ENCODE results near the gene LMO7. TPM values are rescaled to one million over a fixed set of nuclear protein-coding genes. Genes with fewer than 3 reads are reported as not detected.

Gene LMO7
- total RNA-seq, 3 donors from 2014 or later, result 11.0 to 71.3 (median 32.8) TPM

- H3K27me3 ChIP-seq, result no peaks in the 10 kb centered on the region
- DNase-seq (ENCODE audit: low spot score in 2 of 2), result no peak
- no peaks in the 10 kb centered on the region for H3K9me3 ChIP-seq
- H3K27ac ChIP-seq, result no peak overlapping the region
- H3K4me3 ChIP-seq, result no peak overlapping the region
- H3K36me3 ChIP-seq, result no peaks in the 10 kb centered on the region
- TF ChIP-seq CTCF (IDR thresholded peaks at IDR 0.05), result no peak
- TF ChIP-seq POLR2A (IDR thresholded peaks at IDR 0.05), result no peak
- TF ChIP-seq POLR2AphosphoS5 (IDR thresholded peaks at IDR 0.05), result no peak
- intact Hi-C loops (cut with DNase I; ENCODE audit: low total_unique reads), result no loop called here
- no peaks in the 10 kb centered on the region for H3K4me1 ChIP-seq
These were observed 261.3 kb downstream of the LMO7 start for GRCh38 chr13:75897386-75897785.

- Histone ChIP-seq H3K27me3 (no peaks in the 10 kb centered on the region), H3K36me3 (no peaks in the 10 kb centered on the region), H3K9me3 (no peaks in the 10 kb centered on the region), H3K27ac (no peak overlapping the region), H3K4me3 (no peak overlapping the region), H3K4me1 (no peaks in the 10 kb centered on the region)
- TF ChIP-seq CTCF (IDR thresholded peaks at IDR 0.05) (no peak), POLR2A (IDR thresholded peaks at IDR 0.05) (no peak), POLR2AphosphoS5 (IDR thresholded peaks at IDR 0.05) (no peak)
- intact Hi-C loops (cut with DNase I; ENCODE audit: low total_unique reads), result no loop called here
- no peak for DNase-seq (ENCODE audit: low spot score in 2 of 2)
These were observed 265.4 kb downstream of the LMO7 start for GRCh38 chr13:75901501-75901900.

GRCh38 chr13:75902166-75903104, 266.3 kb downstream of the LMO7 start:
- no peak overlapping the region for H3K4me3 ChIP-seq
- H3K9me3 ChIP-seq, result no peaks in the 10 kb centered on the region
- TF ChIP-seq POLR2A (IDR thresholded peaks at IDR 0.05), result no peak
- no peak for TF ChIP-seq POLR2AphosphoS5 (IDR thresholded peaks at IDR 0.05)
- no peak for TF ChIP-seq CTCF (IDR thresholded peaks at IDR 0.05)
- intact Hi-C loops (cut with DNase I; ENCODE audit: low total_unique reads), result no loop called here
- no peaks in the 10 kb centered on the region for H3K27me3 ChIP-seq
- no peak overlapping the region for H3K27ac ChIP-seq
- no peaks in the 10 kb centered on the region for H3K36me3 ChIP-seq
- no peaks in the 10 kb centered on the region for H3K4me1 ChIP-seq
- no peak for DNase-seq (ENCODE audit: low spot score in 2 of 2)

GRCh38 chr13:75904012-75904411, 267.9 kb downstream of the LMO7 start:
- Histone ChIP-seq H3K4me1 (no peaks in the 10 kb centered on the region), H3K27ac (no peak overlapping the region), H3K27me3 (no peaks in the 10 kb centered on the region), H3K36me3 (no peaks in the 10 kb centered on the region), H3K4me3 (no peak overlapping the region), H3K9me3 (no peaks in the 10 kb centered on the region)
- DNase-seq (ENCODE audit: low spot score in 2 of 2), result no peak
- no peak for TF ChIP-seq CTCF (IDR thresholded peaks at IDR 0.05)
- intact Hi-C loops (cut with DNase I; ENCODE audit: low total_unique reads), result no loop called here

GRCh38 chr13:75906315-75906714, 270.2 kb downstream of the LMO7 start:
- Histone ChIP-seq H3K36me3 (no peaks in the 10 kb centered on the region), H3K27ac (no peak overlapping the region), H3K9me3 (no peaks in the 10 kb centered on the region), H3K27me3 (no peaks in the 10 kb centered on the region), H3K4me1 (no peaks in the 10 kb centered on the region), H3K4me3 (no peak overlapping the region)
- DNase-seq (ENCODE audit: low spot score in 2 of 2), result no peak
- TF ChIP-seq POLR2A (IDR thresholded peaks at IDR 0.05), result no peak
- TF ChIP-seq POLR2AphosphoS5 (IDR thresholded peaks at IDR 0.05), result no peak
- no peak for TF ChIP-seq CTCF (IDR thresholded peaks at IDR 0.05)
- intact Hi-C loops (cut with DNase I; ENCODE audit: low total_unique reads), result no loop called here

Measured in breast epithelium (tissue), 4 donors.